ENCODE measurements around the gene EIF2A.

Gene EIF2A

DNA sequence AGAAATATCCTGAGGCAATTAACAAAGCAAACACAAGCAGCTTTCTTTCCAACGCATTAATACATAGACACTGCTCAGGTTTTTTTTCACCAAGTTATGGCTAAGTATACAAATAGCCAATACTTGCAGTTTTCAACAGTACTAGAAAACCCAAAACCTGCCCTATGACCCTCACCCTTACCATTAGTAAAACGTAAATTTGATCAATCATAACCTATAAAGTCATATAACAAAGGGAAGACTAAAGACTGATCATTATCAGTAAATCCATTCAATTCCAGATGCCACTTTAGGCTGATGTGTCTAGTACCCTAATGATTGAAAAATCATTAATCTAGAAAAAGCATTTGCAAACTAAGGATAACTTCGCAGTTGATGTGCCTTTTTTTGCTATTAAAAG, 3.5 kb upstream of the EIF2A start:
- no peak for DNase-seq (ENCODE audit: low read depth, low spot score)

GRCh38 chr3:150543531-150543930, 3.1 kb upstream of the EIF2A start:
- no peak for DNase-seq (ENCODE audit: low read depth, low spot score)

DNA sequence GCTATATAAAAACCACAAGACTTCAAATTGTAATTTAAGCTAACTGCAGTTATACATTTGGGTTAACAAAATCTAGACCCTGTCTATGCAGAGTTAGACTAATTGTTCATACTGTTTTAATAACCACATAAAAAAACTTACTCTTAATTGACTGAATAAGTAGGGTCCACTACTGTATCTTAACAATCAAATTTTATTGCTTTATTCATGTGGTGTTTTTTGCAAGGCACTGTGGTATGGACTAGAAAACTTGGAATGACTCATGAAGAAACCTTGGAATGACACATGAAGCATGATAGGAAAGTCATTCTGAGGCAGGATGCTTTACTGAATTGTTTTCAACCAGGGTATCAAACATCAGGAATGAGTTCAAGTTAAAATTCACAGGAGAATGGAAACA, 2.5 kb upstream of the EIF2A start:
- no peak for DNase-seq (ENCODE audit: low read depth, low spot score)

DNA sequence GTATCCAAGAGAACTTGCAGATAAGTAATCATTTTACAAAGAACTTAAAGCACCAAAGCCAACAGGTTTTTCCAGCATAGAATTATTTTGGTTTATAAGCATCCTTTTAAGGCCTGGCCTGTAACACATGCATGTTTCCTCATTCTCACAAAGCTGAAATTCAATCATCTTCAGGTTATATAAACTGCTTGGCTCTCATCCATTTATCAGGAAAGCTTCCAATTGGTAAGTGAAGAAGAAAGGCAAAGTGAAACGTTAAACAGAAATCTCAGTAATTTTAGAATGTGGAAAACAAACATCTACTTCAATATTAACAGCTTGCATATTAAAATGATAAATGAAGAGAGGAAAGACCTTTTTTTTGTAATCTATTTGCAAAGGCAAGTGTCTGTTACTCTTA, 1.9 kb upstream of the EIF2A start:
- no peak for DNase-seq (ENCODE audit: low read depth, low spot score)

DNA sequence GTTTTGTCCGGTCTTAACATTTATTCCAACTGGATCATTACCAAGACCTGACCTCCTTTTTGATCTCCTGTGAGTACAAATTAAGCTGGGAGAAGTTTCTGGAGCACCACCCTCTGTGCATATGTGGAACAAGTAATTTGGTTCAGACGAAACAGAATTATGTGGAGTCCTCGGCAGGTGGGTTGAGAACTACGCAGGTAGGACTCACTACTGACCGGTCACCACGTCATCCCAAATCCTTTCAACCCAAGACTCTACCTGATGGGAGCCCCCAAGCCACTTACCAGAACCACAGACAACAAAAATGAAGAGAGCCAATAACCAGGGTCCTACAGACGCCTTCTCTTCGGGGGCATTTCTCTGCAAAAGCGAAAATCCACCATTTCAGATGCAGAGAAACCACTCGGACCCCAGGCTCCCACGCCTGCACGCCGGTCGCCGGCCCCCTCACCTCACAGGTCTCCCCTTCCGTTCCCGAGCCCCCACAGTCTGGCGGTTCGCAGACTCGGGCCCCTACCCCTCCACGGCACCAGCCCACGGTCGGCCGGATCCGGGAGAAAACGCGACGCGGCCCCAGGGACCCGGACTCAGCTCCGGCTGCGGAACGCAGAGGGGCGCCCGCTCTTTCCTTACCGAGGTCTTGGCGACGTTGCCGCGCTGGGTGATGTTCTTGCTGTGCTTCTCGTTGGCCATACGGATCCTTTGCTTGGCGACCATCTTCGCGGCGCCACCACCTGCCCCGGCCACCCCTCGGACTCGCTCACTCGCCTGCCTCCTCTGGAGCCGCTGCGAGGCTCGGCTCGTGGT, 965 bp upstream of the EIF2A start:
- no peak for DNase-seq (ENCODE audit: low read depth, low spot score)

- no peak for DNase-seq (ENCODE audit: low read depth, low spot score)
Observed at GRCh38 chr3:150547045-150547741, 606 bp downstream of the EIF2A start.

DNA sequence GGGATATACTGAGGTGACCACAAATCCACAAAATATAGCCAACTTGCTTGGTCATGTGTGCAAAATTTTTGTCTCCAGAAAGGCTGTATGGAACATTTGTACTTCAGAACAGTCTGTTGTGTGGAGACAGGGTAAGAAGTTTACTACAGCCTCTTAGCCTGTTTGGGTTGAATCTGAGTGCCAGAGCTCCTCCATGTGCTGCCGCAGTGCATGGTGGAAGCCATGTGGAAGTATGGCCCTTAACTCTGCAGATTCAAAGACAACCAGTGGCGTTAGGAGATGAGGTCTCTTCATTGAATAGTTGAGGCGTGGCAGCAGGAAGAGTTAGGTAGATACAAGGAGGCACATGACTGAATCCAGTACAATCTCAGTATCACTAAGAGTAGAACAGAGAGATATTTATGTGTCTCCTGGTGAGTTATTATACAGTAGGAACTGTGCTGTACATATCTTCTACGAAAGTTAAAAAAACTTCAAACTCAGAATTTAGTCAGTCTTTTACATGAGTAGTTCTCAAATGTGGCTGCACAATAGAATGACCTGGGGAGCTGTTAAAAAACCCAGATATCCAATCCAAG, 9.4 kb downstream of the EIF2A start:
- DNase-seq (ENCODE audit: low read depth, low spot score), result no peak

DNA sequence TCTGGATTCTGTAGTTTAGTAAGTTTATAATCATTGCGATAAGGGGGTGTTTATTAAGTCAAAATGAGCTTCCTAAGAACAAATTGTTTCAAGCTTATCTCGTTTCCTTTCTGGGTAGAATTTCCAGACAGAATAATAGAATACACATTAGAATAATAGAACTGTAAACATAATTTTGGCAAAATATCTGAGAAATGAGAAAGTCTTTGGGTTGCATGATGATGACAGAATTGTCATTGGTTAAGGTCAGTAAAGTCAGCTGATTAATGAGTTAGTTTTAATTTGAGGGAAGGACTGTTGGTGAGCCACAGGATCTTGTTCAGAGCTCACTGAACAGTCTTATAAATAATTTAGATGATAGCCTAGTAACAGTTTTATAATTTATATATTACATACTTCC, 10.2 kb downstream of the EIF2A start:
- DNase-seq (ENCODE audit: low read depth, low spot score), result no peak

DNA sequence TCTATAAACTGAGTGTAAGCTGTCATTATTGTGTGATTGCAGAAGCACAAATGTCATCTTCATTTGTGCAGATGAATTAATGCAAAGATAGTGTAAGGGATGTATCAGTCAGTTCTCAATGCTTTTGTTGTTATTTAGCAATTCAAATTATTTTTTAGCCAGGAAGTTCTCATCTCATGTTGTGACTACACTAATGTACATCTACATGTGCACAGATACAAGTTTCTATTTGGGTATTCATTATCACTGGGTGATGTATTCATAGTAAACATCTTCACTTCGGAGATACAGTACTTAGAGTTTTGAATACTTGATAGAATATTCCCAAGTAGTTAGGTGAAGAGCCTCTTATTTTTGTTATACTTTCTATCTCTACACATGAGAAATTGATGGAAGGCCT, 11.1 kb downstream of the EIF2A start:
- DNase-seq (ENCODE audit: low read depth, low spot score), result no peak

GRCh38 chr3:150564243-150564642, 17.7 kb downstream of the EIF2A start:
- DNase-seq (ENCODE audit: low read depth, low spot score), result no peak

- DNase-seq (ENCODE audit: low read depth, low spot score), result no peak
Observed at GRCh38 chr3:150567328-150567727, 20.7 kb downstream of the EIF2A start.

DNA sequence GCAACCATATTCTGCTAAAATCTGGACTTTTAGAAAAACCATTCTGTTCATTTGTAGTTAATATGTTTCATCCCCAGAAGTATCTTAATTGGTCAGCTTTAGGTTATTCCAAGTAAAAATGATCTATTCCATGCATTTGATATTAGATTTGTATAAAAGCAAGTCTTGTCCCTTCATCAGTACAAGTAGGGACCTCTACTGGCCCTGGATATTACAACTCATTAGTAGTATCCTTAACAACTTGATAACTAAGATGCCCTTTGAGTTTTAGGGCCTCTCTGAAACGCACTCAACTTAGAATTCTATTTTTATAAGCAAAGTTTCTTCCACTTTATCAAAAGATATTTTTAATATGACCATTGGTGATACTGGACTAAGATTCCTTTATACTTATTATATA, 31.3 kb downstream of the EIF2A start:
- no peak for DNase-seq (ENCODE audit: low read depth, low spot score)

DNA sequence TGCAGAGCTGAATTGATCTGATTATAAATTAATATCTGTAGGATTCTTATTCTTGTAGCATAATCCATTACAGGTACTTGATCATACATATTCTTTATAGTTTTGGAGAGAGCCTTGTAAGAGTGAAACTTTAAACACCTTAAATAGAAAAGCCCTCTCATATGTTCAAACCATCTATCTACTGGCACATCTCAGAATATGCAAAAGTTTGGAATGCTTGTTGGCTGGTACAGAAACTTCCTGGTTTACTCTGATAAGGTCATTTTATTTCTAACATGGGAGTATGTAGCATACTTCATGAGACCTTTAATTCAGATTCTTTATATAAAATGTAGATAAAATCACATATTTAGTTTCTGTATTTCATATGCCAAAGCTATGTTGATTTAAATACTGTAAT, 34.6 kb downstream of the EIF2A start:
- DNase-seq (ENCODE audit: low read depth, low spot score), result no peak

GRCh38 chr3:150582620-150583019, 36.0 kb downstream of the EIF2A start:
- DNase-seq (ENCODE audit: low read depth, low spot score), result no peak

GRCh38 chr3:150583028-150583427, 36.4 kb downstream of the EIF2A start:
- no peak for DNase-seq (ENCODE audit: low read depth, low spot score)

- no peak for DNase-seq (ENCODE audit: low read depth, low spot score)
Observed at GRCh38 chr3:150588027-150588830, 41.6 kb downstream of the EIF2A start.

DNA sequence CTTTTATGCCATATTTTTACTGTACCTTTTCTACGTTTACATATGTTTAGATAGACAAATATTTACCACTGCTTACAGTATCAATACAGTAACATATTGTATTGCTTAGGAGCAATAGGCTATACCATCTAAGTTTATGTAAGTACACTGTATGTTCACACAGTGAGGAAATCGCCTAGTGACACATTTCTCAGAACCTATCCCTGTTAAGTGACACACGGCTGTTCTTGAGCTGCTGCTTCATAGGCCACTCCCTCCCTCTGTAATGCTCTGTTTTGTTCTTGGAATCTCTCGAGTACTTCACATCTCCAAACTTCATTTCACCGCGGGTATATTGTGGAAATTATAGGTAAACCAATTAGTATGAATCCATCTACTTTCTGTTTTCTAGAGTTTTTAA, 43.2 kb downstream of the EIF2A start:
- DNase-seq (ENCODE audit: low read depth, low spot score), result no peak

DNA sequence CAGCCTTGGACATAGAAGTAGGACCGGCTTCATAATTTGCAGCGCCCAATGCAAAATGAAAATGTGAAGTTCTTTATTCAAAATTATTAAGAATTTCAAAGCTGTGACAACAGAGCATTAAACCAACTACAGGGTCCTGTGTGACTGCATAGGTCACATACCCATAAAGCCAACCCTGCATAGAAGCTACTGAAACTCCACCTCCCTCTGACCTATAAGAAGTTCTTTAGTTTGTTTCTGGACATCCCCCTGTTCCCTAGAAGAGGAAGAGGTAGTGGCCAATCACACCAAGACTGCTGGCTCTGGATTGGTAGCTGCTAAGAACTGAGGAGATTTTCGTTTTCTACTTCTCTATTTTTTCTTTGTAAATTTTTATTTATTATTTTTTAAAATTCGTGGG, 47.6 kb downstream of the EIF2A start:
- no peak for DNase-seq (ENCODE audit: low read depth, low spot score)

DNA sequence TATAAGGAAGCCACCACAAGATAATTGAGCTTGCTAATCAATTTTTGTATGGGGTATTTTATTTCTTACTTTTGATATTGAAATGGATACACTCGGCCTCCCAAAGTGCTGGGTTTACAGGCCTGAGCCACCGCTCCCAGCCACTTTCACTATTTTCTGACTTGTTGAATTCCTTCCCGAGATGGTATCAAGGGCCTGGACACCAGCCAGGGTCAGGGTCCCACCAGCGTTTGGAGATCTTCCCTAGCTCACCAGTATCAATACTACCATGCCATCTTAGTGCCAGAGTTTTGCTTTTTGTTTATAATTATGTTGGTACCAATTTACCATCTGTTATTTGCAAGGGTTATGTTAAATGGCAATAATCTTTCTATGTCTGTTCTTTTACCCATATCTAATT, 51.1 kb downstream of the EIF2A start:
- DNase-seq (ENCODE audit: low read depth, low spot score), result no peak

- no peak for DNase-seq (ENCODE audit: low read depth, low spot score)
Observed at GRCh38 chr3:150599611-150600297, 53.2 kb downstream of the EIF2A start.
